Activated CD4-positive, alpha-beta T cell treated with anti-CD3 and anti-CD28 coated beads for 1 hour (primary cell): ENCODE results near the gene CACNB2.
"Not testable (repeated sequence)": the region's sequence is repeated elsewhere in the genome, so short reads cannot be mapped to it uniquely, and the experiment has no call there.

Source experiments
- DNase-seq: peaks from one replicate; pipeline ENCODE4 v3.0.0-alpha.2; 2020

Gene CACNB2

DNA sequence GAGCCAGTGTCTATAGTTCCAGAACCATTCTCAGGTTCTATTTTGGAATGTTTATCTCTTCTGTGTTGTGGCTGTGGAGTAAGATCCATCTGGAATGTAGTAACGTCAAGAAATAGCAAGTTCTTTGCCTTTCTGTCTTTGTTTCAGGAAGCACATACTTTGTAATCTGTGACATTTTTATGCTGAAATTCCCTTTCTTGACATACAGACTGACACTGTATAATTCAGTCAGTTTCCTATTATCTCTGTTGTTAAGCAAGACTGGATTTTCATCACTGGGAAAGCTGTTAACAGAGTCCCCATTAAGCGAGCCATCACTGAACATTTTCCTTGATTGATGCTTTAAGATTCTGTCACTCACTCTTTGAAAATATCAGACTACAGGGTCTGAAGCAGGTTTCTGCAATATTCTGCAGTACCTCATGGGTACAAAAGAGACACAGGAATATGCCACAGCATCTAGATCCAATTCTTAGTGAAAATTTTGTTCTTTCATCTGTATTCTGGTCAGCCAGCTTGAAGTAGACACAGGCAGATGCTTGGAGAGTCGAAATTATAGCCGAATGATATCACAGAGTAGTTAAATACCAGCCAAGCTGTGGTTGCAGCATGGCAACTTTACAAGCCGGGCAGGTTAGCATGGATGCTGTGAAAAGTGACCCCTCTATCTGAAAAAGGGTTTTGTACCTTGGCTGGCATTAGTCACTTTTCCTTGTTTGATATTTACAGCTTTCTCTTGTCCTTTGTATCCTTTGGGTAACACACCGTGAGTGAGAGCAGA is 62.6 kb downstream of the CACNB2 start:
- no peak for DNase-seq

DNA sequence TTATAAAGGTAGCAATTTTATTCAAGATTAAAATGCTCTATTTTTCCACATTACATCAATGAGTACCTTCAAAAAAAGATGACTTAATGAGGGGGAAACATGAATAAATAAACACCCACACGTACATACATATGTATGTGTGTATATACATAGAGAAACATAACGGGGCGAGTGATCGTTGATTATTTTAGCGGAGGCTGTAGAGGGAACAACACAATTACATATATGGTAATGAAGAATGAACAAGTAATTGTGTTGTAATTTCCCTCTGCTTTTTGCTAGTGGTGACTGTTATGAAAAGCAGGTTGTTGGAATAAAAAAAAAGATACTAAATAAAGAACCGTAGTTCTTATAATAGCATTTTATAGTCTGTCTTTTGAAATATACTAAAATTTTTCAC is 63.2 kb downstream of the CACNB2 start:
- no peak for DNase-seq

DNA sequence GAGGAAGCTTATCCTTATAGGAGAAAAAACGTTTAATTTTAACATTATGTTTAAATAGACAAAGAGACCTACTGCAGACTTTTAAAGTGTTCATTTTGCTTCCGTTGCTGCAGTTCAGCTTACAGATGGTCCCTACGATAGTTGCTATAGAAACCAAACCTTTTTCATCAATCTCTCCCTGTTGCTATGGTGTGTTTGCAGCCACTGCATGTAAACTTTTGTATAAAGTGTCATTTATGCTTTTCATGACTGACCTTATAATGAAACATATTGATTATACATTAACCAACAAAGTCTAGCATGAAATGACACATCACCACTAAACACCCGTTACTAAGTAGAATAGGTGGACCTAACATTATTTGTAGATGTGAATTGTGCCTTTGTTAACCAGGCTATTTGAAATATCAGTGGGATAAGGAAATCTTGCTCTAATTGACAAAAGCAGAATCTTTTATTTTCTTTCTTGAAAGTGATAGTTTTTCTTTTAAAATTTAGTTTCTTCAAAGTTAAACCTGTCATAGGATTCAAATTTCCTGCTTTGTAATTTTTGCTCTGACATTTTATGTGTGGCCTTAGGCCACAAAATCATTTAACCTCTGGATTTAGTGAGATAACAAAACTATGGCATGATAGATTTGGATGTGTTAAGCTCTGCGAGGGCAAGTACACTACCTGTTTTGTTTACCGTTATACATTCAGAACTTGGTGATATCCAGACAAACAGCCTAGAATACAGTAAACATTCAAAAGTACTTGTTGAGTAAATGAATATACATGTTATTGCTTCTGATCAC is 64.0 kb downstream of the CACNB2 start:
- no peak for DNase-seq

DNA sequence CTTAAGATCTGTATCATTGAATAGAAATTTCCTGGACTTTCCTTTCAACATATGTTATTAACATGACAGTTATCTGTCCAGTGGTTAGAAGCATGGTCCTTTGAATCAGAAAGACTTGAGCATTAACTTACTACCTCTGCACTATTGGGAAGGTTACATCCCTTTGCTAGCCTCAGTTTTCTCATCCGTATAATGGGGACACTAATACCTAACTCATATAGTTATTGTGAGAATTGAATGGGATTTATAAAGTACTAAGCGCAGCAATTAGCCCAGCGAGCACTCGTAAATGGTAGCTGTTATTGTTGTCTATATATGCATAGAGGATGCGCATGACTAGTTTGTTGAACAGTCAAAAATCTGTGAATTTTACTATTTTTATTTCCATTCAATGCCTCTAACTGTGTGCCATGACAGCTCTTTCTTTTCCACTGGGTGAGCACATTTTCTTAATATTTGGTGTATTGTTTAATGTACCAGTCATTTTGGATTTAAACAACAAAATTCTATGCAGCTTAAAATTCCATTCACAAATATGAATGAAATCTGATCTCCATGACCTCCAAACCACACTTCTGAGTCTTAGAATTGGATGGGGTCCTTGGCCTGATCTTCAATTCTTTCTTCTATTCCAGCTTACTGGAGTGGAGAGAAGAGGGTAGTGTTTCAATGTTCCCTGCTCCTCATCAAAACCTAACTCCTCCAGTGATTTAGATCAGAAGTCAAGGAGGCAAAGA is 65.0 kb downstream of the CACNB2 start:
- no peak for DNase-seq

DNA sequence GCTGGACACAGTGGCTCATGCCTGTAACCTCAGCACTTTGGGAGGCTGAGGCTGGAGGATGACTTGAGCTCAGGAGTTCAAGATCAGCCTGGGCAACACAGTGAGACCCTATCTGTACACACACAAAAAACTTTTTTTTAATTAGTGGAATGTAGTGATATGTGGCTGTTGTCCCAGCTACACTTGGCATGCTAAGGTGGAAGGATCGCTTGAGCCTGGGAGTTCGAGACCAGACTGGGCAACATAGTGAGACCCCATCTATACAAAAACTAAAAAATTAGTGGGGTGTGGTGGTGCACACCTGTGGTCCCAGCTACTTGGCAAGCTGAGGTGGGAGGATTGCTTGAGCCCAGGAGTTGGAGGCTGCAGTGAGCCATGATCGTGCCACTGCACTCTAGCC is 68.0 kb downstream of the CACNB2 start:
- DNase-seq, result not testable (repeated sequence)

DNA sequence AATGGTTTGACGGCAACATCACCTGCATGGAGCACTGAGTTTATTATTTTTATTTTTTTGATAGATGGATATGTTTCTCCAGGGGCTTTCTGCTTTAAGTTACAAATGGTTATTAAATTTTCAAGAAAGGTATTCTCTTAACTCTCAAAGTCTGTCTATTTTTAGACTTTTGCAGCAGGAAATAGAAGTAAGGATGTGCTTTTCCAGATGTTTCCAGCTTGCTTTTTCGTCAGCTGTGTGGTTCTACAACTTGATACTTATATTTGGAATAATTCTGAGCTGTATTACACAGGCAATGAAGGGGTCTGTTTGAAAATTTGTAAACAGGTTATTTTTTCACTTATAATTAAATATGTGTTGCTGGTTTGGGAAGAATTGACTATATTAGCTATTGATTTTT is 69.0 kb downstream of the CACNB2 start:
- DNase-seq, result no peak

DNA sequence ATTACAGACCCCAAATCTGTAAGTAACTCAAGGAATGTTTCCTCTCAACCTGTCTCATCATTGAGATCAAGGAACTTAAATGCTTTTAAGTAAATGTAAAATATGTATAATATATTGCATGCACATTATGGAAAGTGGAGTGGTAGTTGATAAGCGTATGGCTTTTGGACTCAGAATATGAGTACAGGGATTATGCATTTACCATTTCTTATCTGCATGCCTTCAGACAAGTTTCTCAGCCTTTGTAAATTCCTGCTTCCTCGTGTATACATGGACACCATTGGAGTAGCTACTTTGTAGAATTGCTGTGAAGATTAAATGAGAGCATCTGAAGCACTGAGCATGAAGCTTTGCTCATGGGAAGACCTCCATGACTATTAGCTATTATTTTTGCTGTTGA is 70.5 kb downstream of the CACNB2 start:
- DNase-seq, result no peak

DNA sequence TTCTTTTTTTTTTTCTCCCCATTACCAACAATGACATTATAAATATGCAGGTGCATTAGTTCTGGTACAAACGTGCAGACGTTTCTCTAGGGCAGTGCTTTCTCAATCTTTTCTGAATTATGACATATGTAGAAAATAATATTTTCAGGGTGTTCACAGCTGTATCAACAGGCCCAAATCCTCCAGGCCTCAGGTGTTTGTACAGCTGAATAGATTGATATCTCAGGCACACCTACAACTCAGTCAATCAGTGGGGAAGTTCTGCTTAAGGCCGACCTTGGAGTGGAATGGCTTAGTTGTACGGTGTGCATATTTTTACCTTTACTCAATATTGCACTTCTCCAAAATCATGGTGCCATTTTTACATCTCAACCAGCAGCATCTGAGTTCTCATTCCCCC is 71.6 kb downstream of the CACNB2 start:
- no peak for DNase-seq

DNA sequence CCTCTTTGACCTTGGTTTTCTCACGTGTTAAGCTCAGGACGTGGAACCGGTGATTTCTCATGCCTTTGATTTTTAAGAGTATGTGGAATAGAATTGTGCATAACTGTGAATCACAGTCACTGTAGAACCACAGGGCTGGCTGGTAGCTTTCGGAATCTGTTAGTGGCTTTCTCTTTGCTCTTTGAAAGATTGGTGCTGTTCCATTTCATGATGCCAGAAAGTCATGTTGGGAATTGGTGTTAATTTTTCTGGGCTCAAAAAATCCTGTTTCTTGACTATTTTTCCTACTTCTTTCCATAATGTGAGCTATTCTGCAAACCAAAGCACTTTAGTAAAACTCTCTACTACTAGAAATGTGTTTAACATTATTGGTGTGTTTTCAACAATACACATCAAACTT is 73.0 kb downstream of the CACNB2 start:
- DNase-seq, result no peak

DNA sequence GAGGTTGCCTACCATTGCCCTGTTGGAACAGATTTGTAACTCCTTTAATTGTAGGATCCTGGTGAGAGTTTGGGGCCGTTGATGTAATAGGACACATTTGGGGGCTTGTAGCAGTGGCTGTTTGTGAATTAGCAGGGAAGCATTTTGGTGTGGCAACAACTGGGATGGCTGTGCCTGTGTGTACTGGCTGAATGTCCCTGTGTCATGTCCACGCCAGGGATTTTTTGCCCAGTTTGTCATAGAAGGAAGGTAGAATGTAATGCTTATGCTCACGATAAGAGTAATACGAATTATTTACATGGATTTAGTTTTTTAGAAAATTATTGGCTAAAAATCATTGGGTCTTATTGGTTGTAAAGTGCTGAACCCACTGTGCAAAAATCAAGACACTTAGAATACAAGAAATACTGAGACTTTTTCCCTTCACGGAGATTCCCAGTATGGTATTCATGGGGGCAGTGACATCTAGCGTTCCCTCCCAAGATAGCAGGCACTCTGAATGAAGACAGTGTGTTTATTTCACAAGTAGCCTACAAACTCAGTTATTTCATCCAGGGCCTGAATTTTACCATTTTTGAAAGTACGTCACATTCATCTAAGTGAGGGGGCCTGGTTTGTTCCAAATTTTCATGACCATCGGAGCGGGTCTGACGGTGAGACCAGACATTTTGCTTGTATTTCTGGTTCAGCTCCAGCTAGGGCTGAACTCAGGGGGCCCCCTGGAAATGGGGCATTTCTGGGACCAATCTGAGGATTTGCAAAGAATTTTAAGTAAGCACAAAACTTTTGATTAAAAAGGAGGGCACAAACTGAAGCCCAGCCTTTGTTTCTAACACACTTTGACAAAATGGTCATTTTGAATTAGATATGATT is 74.7 kb downstream of the CACNB2 start:
- DNase-seq, result no peak

DNA sequence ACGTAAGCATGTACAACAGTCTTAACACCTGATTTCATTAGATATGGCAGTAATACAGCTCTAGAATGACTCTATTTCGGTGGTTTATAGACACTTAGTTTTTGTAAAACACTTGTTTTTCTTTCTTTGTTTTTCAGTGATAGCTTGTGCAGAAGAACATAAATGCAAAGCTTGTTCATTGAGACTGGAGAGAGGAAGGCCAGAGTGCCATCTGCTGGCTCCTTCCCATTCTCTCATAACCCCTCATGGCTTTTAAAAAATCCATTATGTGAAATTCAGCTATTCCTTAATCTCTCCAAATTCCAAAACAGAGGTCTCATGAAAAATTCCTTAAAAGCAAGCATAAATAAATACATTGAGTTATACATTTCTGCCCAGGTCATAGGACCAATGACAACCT is 76.3 kb downstream of the CACNB2 start:
- no peak for DNase-seq

DNA sequence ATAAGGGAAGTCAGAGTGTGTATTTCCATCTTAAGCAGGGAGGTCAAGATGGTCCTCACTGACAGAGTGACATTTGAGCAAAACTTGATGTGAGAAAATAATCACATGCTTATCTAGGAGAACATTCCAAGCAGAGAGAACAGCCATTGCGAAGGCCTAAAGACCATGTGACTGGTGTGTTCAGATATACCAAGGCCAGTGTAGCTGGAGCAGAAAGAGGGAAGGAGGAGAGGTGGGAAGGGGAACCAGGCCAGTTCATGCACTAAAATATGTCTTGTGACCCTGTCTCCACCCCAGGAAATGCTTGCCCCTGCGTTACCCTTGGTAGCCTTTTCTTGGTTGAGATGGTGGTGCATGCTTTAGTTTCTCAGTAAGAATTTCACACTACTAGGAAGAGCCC is 77.4 kb downstream of the CACNB2 start:
- DNase-seq, result no peak

DNA sequence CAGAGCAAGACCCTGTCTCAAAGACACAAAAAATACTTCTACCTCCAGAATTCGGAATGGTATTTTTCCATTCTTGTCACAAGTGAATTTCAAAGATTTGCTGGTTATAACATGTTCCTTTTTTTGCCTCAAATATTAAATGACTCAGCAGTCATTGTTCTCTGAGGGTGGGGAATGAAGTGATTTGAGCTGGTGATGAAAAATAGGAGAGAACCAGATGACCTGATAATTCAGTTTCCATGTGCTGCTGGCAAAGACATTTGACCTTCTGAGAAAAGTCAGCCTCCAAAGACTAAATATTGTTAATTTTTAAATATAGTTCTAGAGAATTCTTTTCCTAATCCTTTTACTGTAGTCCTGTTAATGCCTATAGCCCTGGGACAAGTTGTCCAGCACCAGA is 78.9 kb downstream of the CACNB2 start:
- no peak for DNase-seq

DNA sequence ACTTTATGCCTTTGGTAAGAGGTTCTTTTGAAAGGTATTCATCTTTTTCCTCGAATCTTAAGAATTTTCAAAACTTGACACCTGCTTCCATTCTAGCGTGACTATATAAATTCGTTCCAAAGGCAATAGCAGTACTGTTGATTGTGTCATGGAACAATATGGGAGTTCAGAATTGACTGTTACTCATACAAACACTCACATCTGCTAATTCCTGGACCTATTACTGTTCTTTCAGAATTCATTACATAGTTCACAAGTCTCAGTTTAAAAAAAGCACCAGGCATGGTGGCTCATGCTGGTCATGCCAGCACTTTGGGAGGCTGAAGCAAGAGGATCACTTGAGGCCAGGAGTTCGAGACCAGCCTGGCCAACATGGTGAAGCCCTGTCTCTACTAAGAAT is 80.9 kb downstream of the CACNB2 start:
- DNase-seq, result no peak

DNA sequence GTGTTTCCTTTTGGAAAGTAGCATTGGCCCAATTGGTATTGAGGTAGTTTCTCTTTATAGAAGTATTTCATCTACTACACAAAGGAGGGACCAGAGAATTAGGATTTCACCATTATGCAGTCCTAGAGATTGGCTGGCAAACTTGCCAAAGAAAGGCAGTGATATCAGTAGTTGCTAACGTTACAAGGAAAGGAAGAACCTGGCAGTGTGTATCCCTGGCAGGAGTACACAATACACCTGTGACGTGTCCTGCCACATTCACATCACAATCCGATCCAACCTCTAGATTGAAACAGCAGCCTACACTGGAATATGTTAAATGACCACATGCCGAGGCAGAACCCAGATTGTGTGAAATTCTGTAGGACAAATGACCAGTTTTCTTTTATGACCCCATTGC is 81.7 kb downstream of the CACNB2 start:
- no peak for DNase-seq

DNA sequence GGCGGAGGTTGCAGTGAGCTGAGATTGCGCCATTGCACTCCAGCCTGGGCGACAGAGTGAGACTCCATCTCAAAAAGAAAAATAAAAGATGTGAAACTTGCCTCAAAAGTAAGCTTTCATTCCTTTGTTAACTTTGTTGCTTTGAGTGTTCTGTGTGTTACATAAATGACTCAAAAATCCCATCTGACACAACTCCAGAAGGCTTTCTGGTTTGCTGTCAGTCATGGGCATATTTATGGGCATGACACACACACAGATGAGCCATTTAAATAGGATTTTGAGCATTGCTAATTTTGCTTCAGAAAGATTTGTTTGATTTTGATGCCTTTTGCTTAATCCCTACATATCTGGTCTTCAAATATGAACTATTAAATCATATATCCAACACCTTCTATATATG is 82.6 kb downstream of the CACNB2 start:
- no peak for DNase-seq

DNA sequence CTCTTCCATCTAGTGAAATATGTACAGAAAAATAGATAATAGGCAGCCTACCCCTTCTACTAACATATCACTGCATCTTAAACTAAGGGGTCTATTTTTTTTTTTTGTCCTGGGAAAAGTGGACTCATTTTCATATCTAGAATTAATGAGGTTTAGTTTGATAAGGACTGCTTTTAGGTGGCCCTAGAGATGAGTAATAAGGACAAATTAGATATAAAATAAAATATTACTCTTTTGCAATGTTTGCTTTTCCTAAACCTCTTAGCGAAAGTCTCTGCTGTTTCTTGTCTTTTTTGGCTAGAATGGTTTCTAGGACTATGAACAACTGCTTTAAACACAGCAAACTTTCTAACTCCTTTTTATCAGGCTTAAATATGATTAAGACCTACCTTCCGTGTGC is 83.7 kb downstream of the CACNB2 start:
- DNase-seq, result no peak

DNA sequence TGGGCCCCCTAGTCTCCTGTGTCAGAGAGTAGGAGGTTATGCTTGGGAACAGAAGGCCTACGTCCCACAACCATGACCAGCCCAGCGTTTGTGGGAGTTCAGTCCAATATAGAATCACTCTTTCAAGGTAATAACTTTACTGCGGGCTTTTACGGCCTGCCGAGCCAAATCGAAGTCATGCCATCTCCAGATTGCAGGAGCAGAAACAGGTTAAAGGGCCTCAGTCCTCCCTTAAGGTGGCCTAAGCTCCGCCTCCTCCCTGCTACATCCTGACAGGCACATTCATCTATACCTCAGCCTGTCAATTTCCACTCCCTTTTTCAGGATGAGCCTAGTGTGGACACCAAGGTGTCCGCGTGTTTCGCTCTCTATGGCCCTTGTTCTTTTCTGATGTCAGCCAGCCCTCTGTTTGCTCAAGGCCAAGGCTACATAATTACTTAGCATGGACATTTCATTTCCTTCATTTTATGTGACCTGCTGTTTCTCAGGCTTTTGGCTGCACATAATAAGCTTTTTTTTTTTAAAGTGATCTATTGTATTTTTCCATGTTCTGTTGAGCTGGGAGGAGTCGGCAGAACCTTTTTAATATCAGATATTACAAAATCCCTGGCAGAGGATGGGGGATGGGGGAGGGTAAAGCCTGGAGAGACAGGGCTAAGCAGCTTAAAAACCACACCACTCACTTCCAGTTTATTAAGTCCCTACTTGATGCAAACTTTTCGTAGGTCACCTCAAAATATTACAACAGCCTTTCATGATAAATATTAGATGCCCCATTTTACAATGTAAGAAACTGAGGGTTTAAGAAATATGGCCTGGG is 84.6 kb downstream of the CACNB2 start:
- DNase-seq, result no peak

DNA sequence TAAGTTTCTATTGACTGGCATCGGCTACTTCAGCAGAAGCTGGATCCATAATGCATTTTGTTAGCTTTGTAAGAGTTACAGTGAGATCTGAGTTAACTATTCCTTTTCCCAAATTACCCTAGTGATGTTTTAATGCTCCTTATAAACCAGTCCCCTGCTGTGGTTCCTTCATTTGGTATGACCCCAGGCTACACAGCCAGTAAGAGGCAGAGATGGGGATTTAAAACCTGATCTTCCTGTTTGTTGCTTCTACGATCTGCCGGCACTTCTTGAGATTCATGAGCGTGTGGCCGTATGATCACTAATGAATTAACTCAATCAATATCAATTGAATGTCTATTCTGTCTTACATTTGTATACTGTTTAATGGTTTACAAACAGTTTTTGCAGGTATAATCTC is 86.1 kb downstream of the CACNB2 start:
- no peak for DNase-seq

DNA sequence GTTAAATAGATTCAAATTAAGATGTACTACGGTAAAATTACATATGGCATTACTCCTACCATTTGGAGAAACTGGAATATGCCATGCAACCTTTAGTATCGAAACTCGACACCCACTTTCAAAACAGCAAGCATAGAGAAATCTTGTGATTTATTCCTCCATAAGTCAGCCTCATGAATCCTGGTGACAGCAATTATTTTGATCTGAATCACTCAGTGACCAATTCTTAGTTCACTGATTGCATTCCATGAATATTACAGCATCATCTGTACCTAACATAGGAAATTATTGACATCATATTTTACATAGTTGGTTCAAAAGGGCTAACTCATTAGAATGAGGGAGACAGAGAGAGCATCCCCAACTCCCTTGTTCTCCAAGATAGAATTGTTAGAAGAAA is 89.6 kb downstream of the CACNB2 start:
- DNase-seq, result no peak

DNA sequence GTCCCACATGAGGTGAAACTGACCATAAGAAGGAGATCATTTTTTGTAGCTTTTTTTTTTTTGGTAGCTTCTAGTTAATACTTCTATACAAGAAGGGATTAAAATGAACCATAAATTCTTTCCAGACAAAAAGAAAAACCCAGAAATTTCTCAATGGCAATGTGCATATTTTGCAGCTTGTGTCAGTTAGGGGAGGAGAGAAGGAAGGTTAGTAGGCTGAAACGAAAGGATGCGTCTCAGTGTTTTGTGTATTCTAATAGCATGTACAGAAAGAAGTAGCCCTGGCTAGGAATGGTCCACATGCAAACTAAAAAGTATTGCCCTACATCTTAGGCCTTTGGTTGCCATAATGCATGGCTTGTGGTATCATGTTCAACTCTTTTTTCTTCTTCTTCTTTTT is 90.6 kb downstream of the CACNB2 start:
- no peak for DNase-seq

DNA sequence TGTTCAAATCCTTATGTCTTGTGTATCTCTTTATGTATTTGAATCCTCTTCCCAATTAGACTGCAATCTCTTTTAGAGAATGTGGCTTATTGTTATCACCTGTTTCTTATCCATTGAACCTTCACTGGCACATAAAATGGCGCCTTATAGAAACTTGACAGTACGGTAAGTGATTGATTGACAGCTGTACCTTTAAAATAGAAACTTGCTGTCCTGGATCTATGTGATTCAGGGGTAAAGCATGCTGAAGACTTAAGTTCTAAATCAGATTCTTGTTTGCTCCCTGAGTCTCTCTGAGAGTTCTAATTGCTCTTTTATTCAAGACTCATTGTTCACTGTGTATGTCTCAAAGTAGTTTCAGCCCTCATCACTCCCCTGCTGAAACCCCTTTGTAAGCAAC is 91.3 kb downstream of the CACNB2 start:
- DNase-seq, result no peak
